OCI-M1 (cell line): Measurements from ENCODE around the gene PACSIN1.
A peak's percentile ranks its signal among the peaks of the same experiment; 100 is the strongest.
"Not testable (repeated sequence)": the region's sequence is repeated elsewhere in the genome, so short reads cannot be mapped to it uniquely, and the experiment has no call there.

Source experiments
- DNase-seq: peaks from one replicate; lab custom pipeline; 2025; lab: John Stamatoyannopoulos, UW

Gene PACSIN1

GRCh38 chr6:34486106-34486740 lies 20.3 kb downstream of the PACSIN1 start:
- DNase-seq: no peak

GRCh38 chr6:34486886-34487285 lies 21.0 kb downstream of the PACSIN1 start:
- not testable (repeated sequence) for DNase-seq

- DNase-seq: no peak
Measured at GRCh38 chr6:34487536-34487935, 21.7 kb downstream of the PACSIN1 start.

- no peak for DNase-seq
Measured at GRCh38 chr6:34489207-34489805, 23.4 kb downstream of the PACSIN1 start.

- no peak for DNase-seq
Measured at GRCh38 chr6:34490390-34491090, 24.7 kb downstream of the PACSIN1 start.

- DNase-seq: peak; percentile 14
Measured at GRCh38 chr6:34491091-34491430, 25.2 kb downstream of the PACSIN1 start.

GRCh38 chr6:34493344-34493743 lies 27.5 kb downstream of the PACSIN1 start:
- DNase-seq: no peak

GRCh38 chr6:34494973-34495372 lies 29.1 kb downstream of the PACSIN1 start:
- DNase-seq: no peak

- DNase-seq: no peak
Measured at GRCh38 chr6:34496103-34496685, 30.3 kb downstream of the PACSIN1 start.

GRCh38 chr6:34497411-34497810 lies 31.5 kb downstream of the PACSIN1 start:
- DNase-seq: no peak

- no peak for DNase-seq
Measured at GRCh38 chr6:34506718-34507117, 40.8 kb downstream of the PACSIN1 start.

GRCh38 chr6:34508425-34508824 lies 42.5 kb downstream of the PACSIN1 start:
- DNase-seq: no peak

- no peak for DNase-seq
Measured at GRCh38 chr6:34509782-34510181, 43.9 kb downstream of the PACSIN1 start.

GRCh38 chr6:34510299-34510698 lies 44.4 kb downstream of the PACSIN1 start:
- no peak for DNase-seq

- DNase-seq: no peak
Measured at GRCh38 chr6:34511214-34511914, 45.5 kb downstream of the PACSIN1 start.

GRCh38 chr6:34511915-34512737 lies 46.2 kb downstream of the PACSIN1 start:
- no peak for DNase-seq

GRCh38 chr6:34512738-34513115 lies 46.9 kb downstream of the PACSIN1 start:
- no peak for DNase-seq

- no peak for DNase-seq
Measured at GRCh38 chr6:34513646-34514045, 47.8 kb downstream of the PACSIN1 start.

GRCh38 chr6:34514112-34514511 lies 48.2 kb downstream of the PACSIN1 start:
- no peak for DNase-seq

GRCh38 chr6:34514593-34515472 lies 49.0 kb downstream of the PACSIN1 start:
- no peak for DNase-seq
